Activated CD8-positive, alpha-beta memory T cell treated with anti-CD3 and anti-CD28 coated beads for 4 hours (primary cell): ENCODE results near the gene OGFR.

Source experiments
- DNase-seq, 2 donors: peaks; one replicate each; pipeline ENCODE4 v3.0.0-alpha.2; 2020; ENCODE audit warnings: low read depth in 2 of 2

Gene OGFR

GRCh38 chr20:62770111-62770910 lies 34.3 kb upstream of the OGFR start:
- no peak for DNase-seq

- DNase-seq, result no peak
Measured at GRCh38 chr20:62770916-62771315, 33.7 kb upstream of the OGFR start.

GRCh38 chr20:62771396-62772102 lies 33.1 kb upstream of the OGFR start:
- DNase-seq, result no peak

GRCh38 chr20:62772103-62772611 lies 32.5 kb upstream of the OGFR start:
- DNase-seq, result no peak

- no peak for DNase-seq
Measured at GRCh38 chr20:62772619-62772989, 32.0 kb upstream of the OGFR start.

GRCh38 chr20:62772990-62773844 lies 31.4 kb upstream of the OGFR start:
- DNase-seq, result no peak

- DNase-seq, result no peak
Measured at GRCh38 chr20:62773845-62774714, 30.6 kb upstream of the OGFR start.

- no peak for DNase-seq
Measured at GRCh38 chr20:62774762-62775161, 29.9 kb upstream of the OGFR start.

GRCh38 chr20:62775206-62775605 lies 29.4 kb upstream of the OGFR start:
- no peak for DNase-seq

- DNase-seq, result no peak
Measured at GRCh38 chr20:62776035-62776691, 28.5 kb upstream of the OGFR start.

GRCh38 chr20:62776692-62777527 lies 27.7 kb upstream of the OGFR start:
- DNase-seq, result peak; percentile 16 to 43

- no peak for DNase-seq
Measured at GRCh38 chr20:62777528-62777830, 27.2 kb upstream of the OGFR start.

- DNase-seq, result no peak
Measured at GRCh38 chr20:62778058-62778457, 26.6 kb upstream of the OGFR start.

GRCh38 chr20:62778601-62779416 lies 25.8 kb upstream of the OGFR start:
- no peak for DNase-seq

- no peak for DNase-seq
Measured at GRCh38 chr20:62779417-62779685, 25.3 kb upstream of the OGFR start.

GRCh38 chr20:62780204-62780603 lies 24.4 kb upstream of the OGFR start:
- no peak for DNase-seq

- no peak for DNase-seq
Measured at GRCh38 chr20:62780696-62781095, 23.9 kb upstream of the OGFR start.

GRCh38 chr20:62782149-62782892 lies 22.3 kb upstream of the OGFR start:
- no peak for DNase-seq

GRCh38 chr20:62782893-62783278 lies 21.7 kb upstream of the OGFR start:
- DNase-seq, result no peak
